COLO829 (cell line): ENCODE results near the gene CRYBG3.
A peak's percentile ranks its signal among the peaks of the same experiment; 100 is the strongest.

ENCODE experiments used
- DNase-seq: peaks from one replicate; pipeline ENCODE4 v3.0.0; 2012; ENCODE audit warnings: low spot score

CRYBG3 gene

DNA sequence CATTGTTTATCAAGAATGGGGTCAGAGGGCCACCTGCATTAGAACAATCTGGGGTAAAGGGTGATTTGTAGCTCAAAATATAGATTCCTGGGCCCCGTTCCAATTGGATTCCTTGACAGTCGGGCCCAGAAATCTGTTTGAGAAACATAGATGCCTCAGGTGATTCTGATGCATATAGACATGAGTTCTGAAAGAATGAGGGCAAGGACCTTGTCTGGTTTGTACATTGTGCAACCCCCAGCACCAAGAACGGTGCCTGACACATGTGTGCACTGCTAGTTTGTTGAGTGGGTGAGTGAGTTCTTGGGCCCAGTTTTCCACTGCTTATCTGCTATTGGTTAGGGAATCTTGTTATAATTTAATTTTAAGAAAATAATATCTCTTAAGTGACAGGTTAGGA is 16.6 kb downstream of the CRYBG3 start:
- no peak for DNase-seq

DNA sequence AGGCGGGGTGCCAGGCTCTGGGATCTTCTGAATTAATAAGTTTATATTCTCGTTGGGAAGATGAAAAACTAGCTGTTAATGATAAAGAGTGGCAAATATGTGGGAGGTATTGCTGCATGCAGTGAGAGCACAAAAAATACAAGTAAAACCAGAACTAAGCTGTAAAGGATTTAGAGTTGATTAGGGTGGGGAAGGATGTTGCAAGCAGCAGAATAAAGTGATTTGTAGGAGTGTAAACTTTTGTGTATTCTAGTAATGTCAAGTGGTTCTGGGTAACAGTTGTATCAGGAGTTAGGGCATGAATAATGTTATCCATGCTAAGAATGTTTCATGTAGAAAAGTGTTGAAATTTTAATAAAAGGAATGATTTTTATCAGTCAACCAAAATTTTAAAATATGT is 18.1 kb downstream of the CRYBG3 start:
- no peak for DNase-seq

DNA sequence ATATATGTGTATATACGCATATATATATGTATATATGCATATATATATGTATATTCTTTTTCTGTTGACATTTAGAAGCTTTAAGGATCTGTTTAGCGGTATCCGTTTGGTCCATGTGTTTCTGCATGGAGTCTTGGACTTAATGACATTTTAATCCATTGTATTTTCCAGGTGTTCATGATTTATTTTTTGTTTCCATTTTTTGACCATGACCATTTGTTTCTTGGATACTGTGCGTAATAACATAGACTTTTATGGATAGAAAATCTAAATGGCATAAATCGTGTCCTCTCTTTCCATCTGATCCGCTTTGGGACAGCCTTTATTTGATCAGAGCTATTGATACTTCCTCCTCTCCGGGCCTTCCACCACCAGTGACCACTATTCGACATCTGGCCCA is 19.5 kb downstream of the CRYBG3 start:
- no peak for DNase-seq

DNA sequence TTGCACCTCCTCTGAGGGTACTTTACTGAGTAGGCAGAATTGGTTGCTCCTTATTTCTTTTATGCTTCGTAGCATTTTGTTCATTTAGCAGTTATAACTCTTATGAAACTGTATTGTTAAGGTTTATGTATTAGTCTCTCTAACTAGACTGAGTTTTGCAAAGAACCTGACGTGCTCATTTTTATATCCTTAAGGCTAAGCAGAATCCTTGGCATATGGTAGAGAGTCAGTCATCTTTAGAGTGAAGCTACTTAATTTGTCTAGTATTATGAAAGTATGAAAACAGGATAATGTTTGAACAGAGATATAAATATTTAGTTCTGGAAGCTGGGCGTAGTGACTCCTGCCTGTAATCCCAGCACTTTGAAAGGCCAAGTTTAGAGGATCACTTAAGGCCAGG is 20.1 kb downstream of the CRYBG3 start:
- DNase-seq = no peak

DNA sequence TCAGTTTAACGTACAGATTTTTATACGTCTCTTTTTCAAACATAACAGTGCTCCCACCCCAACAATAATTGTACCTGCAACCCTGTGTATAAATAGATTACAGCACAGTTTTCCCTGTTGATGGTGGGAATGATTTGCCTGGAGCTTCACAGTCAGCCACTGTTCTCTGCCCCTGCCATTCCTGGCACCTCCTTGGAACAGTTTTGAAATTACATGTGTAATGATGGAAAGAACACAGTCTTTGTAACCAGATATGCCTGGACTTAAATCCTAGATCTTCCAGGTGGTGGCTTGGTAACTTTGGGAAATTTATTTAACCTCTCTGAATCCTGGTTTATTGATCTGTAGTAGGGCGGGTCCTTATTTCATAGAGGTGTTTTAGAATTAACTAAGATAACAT is 27.0 kb downstream of the CRYBG3 start:
- no peak for DNase-seq

DNA sequence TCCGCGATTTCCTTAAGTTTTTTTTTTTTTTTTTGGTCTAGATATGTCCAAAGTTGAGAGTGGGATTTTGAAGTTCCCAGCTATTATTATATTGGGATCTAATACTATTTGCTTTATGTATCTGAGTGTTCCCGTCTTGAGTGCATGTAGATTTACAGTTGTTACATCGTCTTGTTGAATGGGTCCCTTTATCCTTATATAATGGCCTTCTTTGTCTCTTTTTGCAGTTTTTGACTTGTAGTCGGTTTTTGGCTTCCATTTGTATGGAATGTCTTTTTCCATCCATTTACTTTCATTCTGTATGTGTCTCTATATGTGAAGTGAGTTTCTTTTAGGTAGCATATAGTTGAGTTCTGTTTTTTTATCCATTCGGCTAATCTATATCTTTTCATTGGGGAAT is 35.6 kb downstream of the CRYBG3 start:
- peak; percentile 40 for DNase-seq

DNA sequence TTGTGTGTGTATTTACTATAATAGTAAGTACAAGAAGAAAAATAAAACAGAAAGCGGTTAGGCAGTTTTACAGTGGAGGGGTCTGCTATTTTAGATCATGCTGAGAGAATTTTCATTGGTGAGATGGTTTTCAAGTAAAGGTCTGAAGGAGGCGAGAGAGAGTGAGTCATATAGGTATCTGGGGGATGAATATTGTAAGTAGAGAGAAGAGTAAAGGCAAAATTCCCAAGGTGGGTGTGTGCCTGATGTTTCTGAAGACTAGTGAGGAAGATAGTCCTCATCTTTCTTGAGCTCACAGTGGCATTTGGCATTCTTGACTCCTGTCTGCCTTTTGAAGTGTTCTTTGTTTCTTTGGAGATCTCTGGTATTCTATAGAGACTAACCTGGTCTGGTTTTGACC is 38.6 kb downstream of the CRYBG3 start:
- no peak for DNase-seq

DNA sequence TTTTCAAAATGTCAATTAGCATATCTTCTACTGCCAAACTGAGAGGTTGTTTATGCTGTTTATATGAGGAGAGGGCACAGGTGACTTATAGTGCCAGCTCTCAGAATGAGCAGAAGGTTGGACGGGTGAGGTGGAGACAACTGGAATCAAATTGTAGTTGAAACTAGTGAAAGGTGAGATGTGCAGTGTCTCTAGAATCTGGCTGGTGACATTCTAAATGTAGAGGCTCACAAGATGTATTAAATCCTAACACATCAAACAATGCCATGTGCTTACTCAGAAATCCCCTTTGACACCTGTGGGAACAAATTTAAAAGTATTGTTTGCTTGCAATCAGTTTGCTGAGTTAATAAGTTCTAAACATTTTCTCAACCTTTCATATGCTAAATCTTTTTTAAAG is 40.8 kb downstream of the CRYBG3 start:
- no peak for DNase-seq

DNA sequence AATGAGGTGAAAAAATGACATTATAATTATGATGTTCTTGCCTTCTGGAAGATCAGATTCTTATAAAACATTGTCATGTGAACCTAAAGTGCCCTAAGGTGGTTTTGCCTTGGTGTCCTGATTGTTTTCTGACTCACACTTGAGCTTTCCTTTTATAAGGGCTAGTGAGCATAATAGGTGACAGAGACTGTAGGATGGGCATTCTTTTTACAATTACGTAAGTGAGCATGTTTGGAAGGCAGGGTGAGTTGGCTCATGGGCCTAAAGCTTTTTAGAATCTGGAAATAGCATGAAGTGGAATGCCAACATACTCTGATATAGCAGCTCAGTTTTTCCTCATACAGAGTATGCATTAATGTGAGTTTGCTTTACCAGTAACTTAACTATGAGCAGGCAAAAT is 41.2 kb downstream of the CRYBG3 start:
- DNase-seq = peak; percentile 5

DNA sequence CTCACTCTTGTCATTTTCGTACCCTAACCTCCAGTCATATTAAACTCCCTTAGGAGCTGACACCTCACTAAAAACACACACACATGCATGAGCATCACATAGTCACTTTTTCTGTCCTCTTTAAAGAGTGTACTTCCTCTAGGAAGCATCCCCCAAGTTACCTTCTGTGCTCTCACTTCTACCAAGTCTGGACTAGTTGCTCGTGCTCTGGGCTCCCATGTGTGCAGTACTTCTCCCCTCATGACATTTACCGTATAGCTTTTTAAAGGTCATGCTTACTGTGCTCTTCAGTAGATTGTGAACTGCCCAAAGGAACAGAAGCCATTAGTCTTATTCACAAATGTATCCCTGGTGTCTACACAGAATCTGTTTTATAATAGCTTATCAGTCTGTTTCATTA is 42.0 kb downstream of the CRYBG3 start:
- no peak for DNase-seq

DNA sequence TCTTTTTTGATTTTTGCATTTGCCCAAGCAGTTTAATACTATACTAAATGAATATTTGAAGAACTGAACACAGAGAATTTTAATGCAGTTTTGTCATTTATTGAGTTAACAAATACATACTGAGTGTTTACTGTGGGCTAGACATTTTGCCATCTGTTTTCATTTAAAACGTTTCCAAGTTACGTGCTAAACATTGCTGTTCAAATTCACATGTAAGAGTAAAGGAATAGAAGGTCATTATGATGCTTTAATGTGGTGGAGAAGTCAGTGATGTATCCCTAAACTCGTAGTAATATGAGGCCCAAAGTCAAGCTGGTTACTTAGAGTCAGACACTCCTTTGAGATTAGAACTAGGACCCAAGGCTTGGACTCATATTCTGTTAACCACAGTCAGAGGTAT is 49.4 kb downstream of the CRYBG3 start:
- no peak for DNase-seq

DNA sequence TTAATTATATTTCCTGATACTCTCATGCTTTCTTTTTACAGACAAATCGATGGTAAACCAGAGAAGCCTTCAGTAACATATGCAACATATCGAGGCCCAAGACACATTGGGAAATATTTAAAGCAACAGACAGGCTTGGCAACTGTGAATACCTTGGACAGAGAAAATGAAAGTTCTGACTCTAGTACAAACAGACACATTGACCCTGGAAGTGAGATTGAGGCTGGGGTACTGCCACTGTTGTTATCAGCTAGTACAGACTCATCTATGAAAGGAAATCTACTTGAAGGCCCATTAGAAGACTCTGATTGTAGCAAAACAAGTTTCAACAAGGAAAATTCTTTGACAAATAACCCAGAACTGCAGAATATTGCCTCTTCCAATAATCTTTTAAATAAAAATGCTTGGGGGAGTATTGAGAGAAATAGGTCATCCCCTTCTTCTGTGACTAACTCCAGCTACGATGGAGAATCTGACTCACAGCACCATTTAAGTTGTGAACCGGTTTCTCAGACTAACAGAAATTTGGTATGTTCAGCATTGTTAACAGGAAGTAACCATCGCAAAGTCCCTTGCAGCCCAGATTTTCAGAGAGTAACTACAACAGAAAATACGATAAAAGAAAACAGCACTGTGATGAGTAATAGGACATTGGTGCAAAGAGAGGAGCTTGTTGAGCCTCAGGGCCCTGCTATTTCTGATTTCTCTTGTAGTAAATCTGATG is 50.2 kb downstream of the CRYBG3 start:
- peak; percentile 53 for DNase-seq

DNA sequence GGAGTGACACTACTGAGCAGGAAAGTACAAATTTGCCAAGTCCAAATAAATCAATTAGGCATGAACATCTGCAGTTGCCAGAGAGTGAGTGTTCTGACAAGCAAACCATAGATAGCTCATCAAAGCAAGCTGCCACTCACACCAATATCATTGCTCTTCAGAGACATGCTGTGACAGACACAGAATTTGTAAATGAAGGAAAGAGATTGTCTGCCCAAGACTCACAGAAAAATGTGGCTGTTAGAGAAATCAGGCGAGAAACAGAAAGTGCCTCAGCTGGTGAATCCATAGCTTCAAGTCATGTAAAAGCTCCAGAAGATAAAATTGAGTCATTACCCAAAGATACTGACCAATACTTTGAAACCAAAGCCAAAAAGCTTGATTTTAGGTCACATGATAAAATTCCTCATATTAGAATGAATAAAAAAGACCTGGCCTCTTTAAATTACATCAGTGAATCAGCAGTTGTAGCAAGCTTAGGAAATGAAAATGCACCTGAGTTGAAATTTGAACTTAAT is 50.8 kb downstream of the CRYBG3 start:
- no peak for DNase-seq

DNA sequence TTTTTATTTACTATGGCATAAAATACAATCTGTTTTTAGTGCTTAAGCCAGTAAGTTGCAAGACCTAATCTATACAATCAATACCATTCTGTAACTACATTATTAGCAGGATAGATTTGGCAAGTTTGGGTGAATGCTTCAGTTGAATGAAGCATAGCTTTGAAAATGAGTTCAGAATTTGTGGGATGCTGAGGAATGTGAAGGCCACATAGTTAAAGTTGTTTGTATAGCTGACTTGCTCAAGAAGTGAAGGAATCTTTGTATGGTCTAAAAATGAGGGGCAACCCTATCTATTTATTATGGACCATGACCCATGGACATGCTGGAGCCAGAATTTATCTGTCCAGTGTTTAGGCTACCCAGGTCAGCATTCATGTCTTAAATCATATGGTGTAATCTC is 58.5 kb downstream of the CRYBG3 start:
- DNase-seq = no peak

DNA sequence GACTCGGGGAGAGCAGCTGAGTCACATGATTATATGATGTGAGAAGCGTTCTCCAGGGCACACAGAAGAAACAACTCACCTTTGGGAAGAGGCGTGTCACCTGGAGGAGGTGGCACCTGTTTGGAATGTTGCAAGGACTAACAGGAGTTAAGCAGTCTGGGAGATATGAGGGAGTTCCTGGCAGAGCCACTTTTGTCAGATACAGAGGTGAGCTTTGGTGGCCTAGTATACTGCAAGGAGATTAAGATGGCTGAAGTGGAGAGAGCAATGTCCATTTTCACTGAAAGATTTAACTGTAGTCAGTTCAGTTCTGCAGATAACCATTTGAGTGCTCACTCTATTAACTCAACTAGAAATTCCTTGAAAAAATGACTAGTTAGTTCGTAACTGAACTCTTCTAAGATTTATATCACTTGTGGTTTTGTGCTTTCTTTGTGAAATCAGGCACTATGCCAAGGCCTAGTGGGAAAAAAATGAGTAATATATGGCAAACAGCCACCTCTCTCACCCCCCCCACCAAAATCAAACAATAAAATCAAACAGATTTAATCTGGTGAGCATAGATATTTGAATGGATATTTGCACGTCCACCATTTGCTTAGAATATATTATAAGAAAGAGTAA is 61.3 kb downstream of the CRYBG3 start:
- peak; percentile 6 for DNase-seq

DNA sequence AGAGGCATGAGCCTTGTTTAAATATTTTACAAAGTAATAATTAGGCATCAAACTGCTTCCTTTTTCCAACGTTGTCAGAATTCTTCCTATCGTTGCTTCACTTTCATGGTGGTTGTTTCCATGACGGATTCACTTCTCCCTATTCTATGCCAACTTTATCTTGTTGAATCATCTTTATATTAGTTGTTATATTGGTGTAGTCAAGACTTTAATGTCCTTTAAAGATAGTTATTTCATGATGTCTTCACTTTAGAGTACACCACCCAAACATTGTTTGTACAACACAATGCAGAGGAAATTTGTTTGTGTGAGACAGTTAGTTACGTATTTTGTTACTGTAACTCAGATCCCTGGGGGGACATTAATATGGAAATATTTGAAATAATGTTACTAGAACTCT is 61.9 kb downstream of the CRYBG3 start:
- DNase-seq = no peak

DNA sequence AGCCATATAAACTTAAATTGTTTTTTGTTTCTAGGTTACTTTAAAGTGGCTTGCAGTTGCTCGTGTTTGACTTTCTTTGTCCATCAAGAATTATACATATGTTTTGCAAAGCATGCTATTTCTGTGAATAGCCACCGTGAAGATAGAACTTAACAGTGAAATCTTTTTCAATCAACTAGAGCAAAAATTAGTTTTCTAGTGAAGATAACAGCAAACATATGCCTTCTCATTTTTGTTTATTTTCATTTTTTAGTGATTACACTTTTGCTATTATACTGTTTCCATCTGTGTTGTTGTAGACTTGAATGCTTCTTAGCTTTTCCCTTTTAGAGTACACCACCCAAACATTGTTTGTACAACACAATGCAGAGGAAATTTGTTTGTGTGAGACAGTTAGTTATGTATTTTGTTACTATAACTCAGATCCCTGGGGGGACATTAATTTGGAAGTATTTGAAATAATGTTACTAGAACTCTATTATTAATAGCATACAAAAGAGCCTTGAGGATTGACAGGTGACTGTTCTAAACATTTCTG is 62.8 kb downstream of the CRYBG3 start:
- DNase-seq = no peak

DNA sequence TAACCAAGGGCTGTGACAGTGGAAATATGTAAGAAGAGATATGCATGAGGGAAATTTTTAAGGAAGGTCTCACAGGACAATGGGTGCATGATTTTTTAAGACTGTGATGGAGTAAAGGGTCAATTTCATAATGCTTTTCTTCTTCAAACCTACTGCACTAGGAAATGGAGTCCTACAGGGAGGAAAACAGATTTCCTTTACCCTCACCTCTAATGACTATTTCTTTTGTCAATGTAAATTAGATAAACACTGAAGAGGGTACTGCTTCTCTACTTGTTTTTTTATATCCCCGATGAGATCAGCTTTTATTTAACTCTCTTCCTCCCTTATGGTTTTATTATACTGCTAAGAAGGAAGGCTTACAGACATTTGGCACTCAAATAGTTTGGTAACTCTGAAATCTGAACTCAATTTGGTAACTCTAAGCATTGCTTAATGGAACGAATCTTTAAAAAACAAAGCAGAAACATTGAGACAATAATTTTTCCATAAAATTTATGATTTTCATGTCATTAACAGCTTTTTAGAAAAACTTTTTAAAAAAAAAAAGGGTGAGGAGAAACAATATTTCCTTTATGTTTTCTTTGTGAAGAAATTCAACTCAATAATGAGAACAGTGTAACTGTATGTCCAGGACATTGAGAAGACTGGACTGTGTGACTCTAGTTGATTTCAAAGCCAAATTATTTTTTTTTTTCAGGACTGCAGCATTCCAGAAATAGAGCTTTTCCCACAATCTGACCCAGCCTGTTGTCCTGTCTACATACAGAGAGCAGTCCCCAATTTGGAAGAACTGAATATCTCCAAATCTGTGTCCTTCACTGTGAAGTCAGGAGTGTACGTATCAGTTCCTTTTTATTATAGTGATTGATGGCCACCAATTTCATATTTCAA is 64.4 kb downstream of the CRYBG3 start:
- no peak for DNase-seq

DNA sequence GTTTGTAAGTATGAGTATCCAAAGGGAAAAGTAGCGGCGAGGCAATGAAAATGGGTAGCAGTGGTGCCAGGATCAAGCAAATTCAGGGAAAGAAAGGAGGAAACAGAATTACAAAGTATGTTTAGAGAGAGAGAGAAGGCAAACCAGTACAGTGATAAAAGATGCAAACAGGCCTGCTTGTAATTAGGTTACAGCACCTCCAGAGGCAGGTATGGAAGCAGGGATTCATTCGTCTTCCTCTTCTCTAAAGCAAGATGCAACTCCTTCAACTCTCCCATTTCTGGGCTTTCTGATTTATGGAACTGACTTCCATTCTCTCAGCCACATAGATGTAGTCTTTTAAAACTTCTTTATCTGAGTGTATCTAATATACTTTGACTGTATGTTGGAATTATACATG is 68.0 kb downstream of the CRYBG3 start:
- no peak for DNase-seq

DNA sequence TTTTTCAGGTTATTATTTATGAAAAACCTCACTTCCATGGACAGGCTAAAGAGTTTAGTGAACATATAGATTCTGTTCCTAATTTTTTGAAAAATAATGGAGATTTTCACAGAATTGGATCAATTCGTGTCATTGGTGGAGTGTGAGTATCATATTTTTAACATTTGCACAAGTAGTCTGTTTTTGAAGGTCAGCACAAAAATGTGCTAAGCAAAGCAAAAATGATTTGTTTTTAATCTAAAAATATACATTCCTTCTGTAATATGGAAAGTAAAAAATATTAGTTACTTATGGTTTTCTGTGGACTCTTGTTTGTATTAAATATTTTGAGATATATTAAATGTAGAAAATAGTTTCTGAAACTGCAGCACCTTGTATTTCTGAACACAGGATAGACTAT is 71.0 kb downstream of the CRYBG3 start:
- no peak for DNase-seq

DNA sequence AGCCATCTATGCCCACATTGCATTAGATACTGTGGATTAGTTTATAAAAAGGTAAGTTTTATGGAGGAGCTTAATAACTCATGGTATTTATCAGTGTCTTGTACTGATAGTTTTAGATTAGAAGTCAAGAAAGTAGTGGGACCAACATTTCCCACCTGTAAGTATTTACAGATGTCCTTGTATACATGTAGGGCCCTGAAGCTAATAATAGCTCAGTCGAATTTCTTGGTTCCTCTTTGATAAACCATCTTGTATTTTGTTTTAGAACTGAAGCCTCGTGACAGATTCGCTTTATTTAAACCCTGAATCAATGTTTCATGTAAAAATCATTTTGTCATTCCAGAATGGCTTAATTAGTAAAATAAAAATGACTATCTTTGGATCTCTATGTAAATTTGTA is 73.4 kb downstream of the CRYBG3 start:
- DNase-seq = no peak

DNA sequence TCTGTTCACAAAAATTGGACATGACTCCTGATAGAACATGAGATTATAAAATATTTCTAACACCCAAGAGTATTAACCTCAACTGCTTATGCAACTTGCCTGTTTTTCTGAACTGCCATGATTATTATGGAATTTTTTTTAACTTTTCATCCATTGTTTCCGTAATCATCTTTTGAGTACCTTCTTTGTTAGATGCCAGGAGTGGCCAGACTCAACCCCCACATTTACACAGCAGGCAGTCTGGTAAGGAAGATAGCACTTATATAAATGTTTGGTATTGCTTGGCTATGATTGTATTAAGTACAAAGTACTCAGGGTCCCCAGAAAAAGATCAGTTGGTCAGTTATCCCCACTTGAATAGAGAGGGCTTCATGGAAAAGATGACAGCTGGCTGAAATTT is 74.3 kb downstream of the CRYBG3 start:
- DNase-seq = no peak

DNA sequence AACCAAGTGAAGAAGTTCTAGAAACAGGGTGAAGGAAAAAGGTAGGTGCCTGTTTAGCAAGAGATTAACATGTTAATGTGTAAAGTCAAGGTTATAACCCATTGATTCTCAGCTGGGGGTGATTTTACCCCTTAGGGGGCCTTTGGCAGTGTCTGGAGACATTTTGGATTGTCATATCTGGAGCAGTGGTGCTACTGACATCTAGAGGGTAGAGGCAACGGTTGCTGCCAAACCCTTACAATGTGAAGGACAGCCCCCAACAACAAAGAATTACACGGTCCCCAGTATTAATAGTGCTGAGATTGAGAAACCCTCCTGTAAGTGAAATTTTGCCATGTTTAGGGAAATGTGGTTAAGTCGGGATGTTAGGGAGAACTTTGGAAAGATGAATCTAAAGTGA is 74.7 kb downstream of the CRYBG3 start:
- no peak for DNase-seq
